Gastroesophageal sphincter (tissue), 3 donors: ENCODE results near the gene EPHA6.

Experiments
- POLR2A ChIP-seq, 2 donors: fragments of 450-650 bp; IDR thresholded peaks; one replicate each; pipeline ENCODE4 v1.6.1; 2017; ENCODE audit warnings: antibody characterized with exemption in 2 of 2, mild to moderate bottlenecking in 2 of 2, moderate library complexity in 1 of 2
- TF ChIP-seq, protein P1 (sequence below), 4 experiments: fragments of 200-600 bp in 2 of 4; fragments of 450-650 bp in 2 of 4; sonication (generic) in 1 of 4; IDR thresholded peaks; one replicate each; pipeline ENCODE4 v1.5.1; 2017 to 2019; ENCODE audit warnings: antibody characterized with exemption in 4 of 4, mild to moderate bottlenecking in 2 of 4, moderate library complexity in 2 of 4

DNA sequence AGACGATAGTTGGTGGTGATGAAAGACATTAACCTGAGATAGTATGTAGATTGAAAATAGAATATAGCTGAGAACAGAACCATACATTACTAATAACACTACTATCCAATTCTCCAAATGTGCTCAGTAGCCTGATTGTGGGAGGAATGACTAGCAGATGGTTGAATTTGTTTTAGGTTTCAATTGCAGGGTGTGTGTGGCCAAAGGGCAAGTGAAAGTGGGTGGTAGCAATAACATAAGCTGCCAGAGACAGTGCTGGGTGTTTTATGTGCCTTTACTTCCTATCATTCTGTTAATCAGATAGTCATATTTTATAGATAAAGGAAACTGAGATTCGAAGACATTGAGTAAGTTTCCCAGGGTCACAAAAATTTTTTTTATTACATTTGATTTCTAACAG is 700.7 kb downstream of the EPHA6 start:
- TF ChIP-seq, protein P1, sequence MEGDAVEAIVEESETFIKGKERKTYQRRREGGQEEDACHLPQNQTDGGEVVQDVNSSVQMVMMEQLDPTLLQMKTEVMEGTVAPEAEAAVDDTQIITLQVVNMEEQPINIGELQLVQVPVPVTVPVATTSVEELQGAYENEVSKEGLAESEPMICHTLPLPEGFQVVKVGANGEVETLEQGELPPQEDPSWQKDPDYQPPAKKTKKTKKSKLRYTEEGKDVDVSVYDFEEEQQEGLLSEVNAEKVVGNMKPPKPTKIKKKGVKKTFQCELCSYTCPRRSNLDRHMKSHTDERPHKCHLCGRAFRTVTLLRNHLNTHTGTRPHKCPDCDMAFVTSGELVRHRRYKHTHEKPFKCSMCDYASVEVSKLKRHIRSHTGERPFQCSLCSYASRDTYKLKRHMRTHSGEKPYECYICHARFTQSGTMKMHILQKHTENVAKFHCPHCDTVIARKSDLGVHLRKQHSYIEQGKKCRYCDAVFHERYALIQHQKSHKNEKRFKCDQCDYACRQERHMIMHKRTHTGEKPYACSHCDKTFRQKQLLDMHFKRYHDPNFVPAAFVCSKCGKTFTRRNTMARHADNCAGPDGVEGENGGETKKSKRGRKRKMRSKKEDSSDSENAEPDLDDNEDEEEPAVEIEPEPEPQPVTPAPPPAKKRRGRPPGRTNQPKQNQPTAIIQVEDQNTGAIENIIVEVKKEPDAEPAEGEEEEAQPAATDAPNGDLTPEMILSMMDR (IDR thresholded peaks at IDR 0.05), result no peak
- TF ChIP-seq POLR2A (IDR thresholded peaks at IDR 0.05), result no peak
